K562 (cell line): Measurements from ENCODE around the gene MED13L. TPM values are rescaled to one million over a fixed set of nuclear protein-coding genes. Genes with fewer than 3 reads are reported as not detected.

Experiments used
- ATAC-seq: fragments of 200-7000 bp; cut with Tn5 transposase; 3 replicates; pipeline ENCODE4 v1.9.1; 2020; ENCODE audit warnings: moderate library complexity
- BruUV-seq: library from RNA; stranded (reverse); fragments of 400-500 nt; replicated peaks from 2 replicates; lab custom pipeline; 2021; lab: Mats Ljungman, UMichigan
- CTCF ChIA-PET: fragments of 300-600 bp; formaldehyde crosslinking; extraction: SDS; loops from one replicate; lab custom pipeline; 2021; ENCODE audit warnings: low intra/inter-chr PET ratio; lab: Yijun Ruan, JAX
- POLR2A ChIA-PET: fragments of 300-600, 350-650 bp; sonication (Branson Sonifier 250); formaldehyde crosslinking; extraction: SDS; loops from one replicate; lab custom pipeline; 2021; ENCODE audit warnings: antibody characterized with exemption, inconsistent platforms; lab: Yijun Ruan, JAX
- DNase-seq, 4 experiments: peaks; one replicate each; pipeline versions ENCODE4 v3.0.0 to v3.0.0-alpha.2; 2011 to 2018; ENCODE audit warnings: low spot score in 3 of 4, mixed read lengths in 3 of 4; ENCODE audit errors: extremely low read depth in 1 of 4
- FAIRE-seq: peaks from 2 replicates; lab custom pipeline; 2011; peaks lifted over from hg19 to GRCh38; lab: Jason Lieb, UNC
- H2AFZ ChIP-seq: 2 replicates; pipeline ENCODE4 v1.6.0; 2011; ENCODE audit warnings: low read depth, low read length, control low read depth, inconsistent platforms
- H3K27ac ChIP-seq: fragments of 200-600 bp; 3 replicates; pipeline ENCODE4 v1.8.0; 2011; ENCODE audit warnings: low read depth, mild to moderate bottlenecking, control low read depth, inconsistent platforms, low read length, moderate library complexity, mixed read lengths; ENCODE audit errors: extremely low read depth
- H3K27me3 ChIP-seq, 2 experiments: fragments of 300-600 bp in 1 of 2; 2 replicates in 1 of 2; 3 replicates in 1 of 2; pipeline versions ENCODE4 v1.6.0 to v1.8.0; 2011; ENCODE audit warnings: inconsistent platforms in 2 of 2, low read length in 2 of 2, mild to moderate bottlenecking in 1 of 2, mixed read lengths in 1 of 2, moderate library complexity in 1 of 2; ENCODE audit not compliant: control insufficient read depth in 2 of 2, insufficient read depth in 2 of 2
- H3K36me3 ChIP-seq: fragments of 300-600 bp; 3 replicates; pipeline ENCODE4 v1.8.0; 2011; ENCODE audit warnings: mild to moderate bottlenecking, low read length, inconsistent platforms; ENCODE audit not compliant: control insufficient read depth, insufficient read depth
- H3K4me1 ChIP-seq, 2 experiments: fragments of 200-600 bp in 1 of 2; replicated peaks in 1 of 2; 2 replicates in 1 of 2; 3 replicates in 1 of 2; pipeline versions ENCODE4 v1.5.1 to v1.8.0; 2011; ENCODE audit warnings: inconsistent platforms in 2 of 2, low read length in 2 of 2, mild to moderate bottlenecking in 1 of 2, mixed read lengths in 1 of 2, moderate library complexity in 1 of 2; ENCODE audit not compliant: control insufficient read depth in 2 of 2, insufficient read depth in 2 of 2
- H3K4me2 ChIP-seq: 2 replicates; pipeline ENCODE4 v1.6.1; 2011; ENCODE audit warnings: low read length, control low read depth, inconsistent platforms, mixed read lengths; ENCODE audit not compliant: insufficient read depth
- H3K4me3 ChIP-seq: fragments of 200-600 bp; sonication (generic), shearing (Covaris generic); 2 replicates; pipeline ENCODE4 v1.5.1; 2016; ENCODE audit warnings: control low read depth, inconsistent platforms
- H3K79me2 ChIP-seq: fragments of 200-600 bp; 3 replicates; pipeline ENCODE4 v1.8.0; 2011; ENCODE audit warnings: low read length, inconsistent platforms; ENCODE audit not compliant: control insufficient read depth, insufficient read depth
- H3K9ac ChIP-seq, 2 experiments: 2 replicates each; pipeline versions ENCODE4 v1.6.0 to v1.6.1; 2011; ENCODE audit warnings: low read depth in 2 of 2, low read length in 2 of 2, control low read depth in 1 of 2, inconsistent platforms in 1 of 2, mild to moderate bottlenecking in 1 of 2, mixed read lengths in 1 of 2; ENCODE audit not compliant: insufficient read depth in 1 of 2
- H3K9me1 ChIP-seq: one replicate; pipeline ENCODE4 v1.6.0; 2011; ENCODE audit warnings: inconsistent platforms, mild to moderate bottlenecking, low read length, moderate library complexity; ENCODE audit not compliant: control insufficient read depth, insufficient read depth
- H3K9me3 ChIP-seq: replicated peaks from 2 replicates; pipeline ENCODE4 v1.5.1; 2011; ENCODE audit warnings: low read depth, low read length, inconsistent platforms; ENCODE audit not compliant: control insufficient read depth, insufficient read depth
- H4K20me1 ChIP-seq: replicated peaks from 2 replicates; pipeline ENCODE4 v1.6.1; 2011; ENCODE audit warnings: low read length, inconsistent platforms, mixed read lengths; ENCODE audit not compliant: control insufficient read depth, insufficient read depth
- CLOCK ChIP-seq: fragments of 250-450 bp; sonication (Bioruptor Pico); IDR thresholded peaks from 2 replicates; pipeline ENCODE4 v1.4.0; 2020; ENCODE audit warnings: mild to moderate bottlenecking, moderate library complexity, borderline replicate concordance
- POLR2A ChIP-seq: fragments of 450-650 bp; conservative IDR thresholded peaks from 2 replicates; pipeline ENCODE4 v1.6.1; 2016
- SMARCE1 ChIP-seq: fragments of 450-650 bp; IDR thresholded peaks from 2 replicates; pipeline ENCODE4 v1.7.1; 2016; ENCODE audit warnings: mild to moderate bottlenecking
- ZNF121 ChIP-seq: sonication (generic); formaldehyde crosslinking; conservative IDR thresholded peaks from 2 replicates; pipeline ENCODE4 v1.8.0; 2022; ENCODE audit warnings: missing genetic modification reagents
- ZNF282 ChIP-seq: sonication (generic); formaldehyde crosslinking; IDR thresholded peaks from 2 replicates; pipeline ENCODE4 v1.8.1; 2023; ENCODE audit warnings: missing genetic modification reagents
- WGBS: fragments of 100-300 bp; shearing (Covaris generic); methylation state at CpG from one replicate; pipeline ENCODE4 v1.1.6; 2016; ENCODE audit warnings: low coverage, mixed read lengths; ENCODE audit not compliant: insufficient coverage; ENCODE audit errors: missing lambda C conversion rate; 5-methylcytosine and 5-hydroxymethylcytosine counted together
- in situ Hi-C: fragments of 300-500 bp; cut with MboI; formaldehyde crosslinking; loops from 4 replicates; pipeline ENCODE4 v1.15.0; 2018; ENCODE audit warnings: inconsistent platforms, mixed read lengths
- intact Hi-C: fragments of 100-400 bp; cut with micrococcal nuclease; formaldehyde crosslinking; loops from 2 replicates; pipeline ENCODE4 v1.14.2; 2022
- polyA plus RNA-seq, 8 experiments: library from polyadenylated mRNA; depleted of rRNA in 4 of 8; stranded (reverse) in 5 of 8; unstranded in 3 of 8; fragments of >200 nt; fragmentation: Nextera tagmentation in 2 of 8; fragmentation: Illumina TruSeq in 1 of 8; extraction: Ambion mirVana in 2 of 8; extraction: Trizol in 1 of 8; gene quantifications; 2 replicates each; pipeline versions ENCODE4 v1.2.1 to v1.2.3, GENCODE V29; 2011 to 2014; ENCODE audit warnings: inconsistent platforms in 1 of 8, missing spikeins in 1 of 8
- total RNA-seq, 7 experiments: library from RNA; depleted of rRNA in 6 of 7; stranded (reverse); fragments of >200 nt in 6 of 7; fragmentation: Illumina TruSeq in 2 of 7; extraction: Trizol in 2 of 7; gene quantifications; 2 replicates each; pipeline versions ENCODE4 v1.2.1 to v1.2.3, GENCODE V29; 2011 to 2021; ENCODE audit warnings: low replicate concordance in 1 of 7
- TF ChIP-seq, protein P1 (sequence below): sonication (generic); formaldehyde crosslinking; IDR thresholded peaks from 2 replicates; pipeline ENCODE4 v1.8.1; 2023; ENCODE audit warnings: mild to moderate bottlenecking, missing genetic modification reagents
- TF ChIP-seq, protein P2 (sequence below): fragments of 250-450 bp; sonication (Bioruptor Pico); IDR thresholded peaks from 2 replicates; pipeline ENCODE4 v1.4.0; 2020; ENCODE audit warnings: mild to moderate bottlenecking

MED13L gene
- total and polyA plus RNA-seq, 9 of the 15 experiments (the other 6 are each of a cell fraction or from before 2014, with no cell fraction given) = 13.4 to 90.3 (median 36.9) TPM

- WGBS = 57% methylated on average over 2 of the region's 2 CpGs
- Histone ChIP-seq H3K27ac (no peak overlapping the region), H3K4me2 (no peak overlapping the region), H2AFZ (no peak overlapping the region), H4K20me1 (no peaks in the 10 kb centered on the region), H3K27me3 (no peaks in the 10 kb centered on the region), H3K4me1 (no peaks in the 10 kb centered on the region; a peak in 1 of 5 replicates), H3K9me1 (no peaks in the 10 kb centered on the region)
- DNase-seq (no peak), ATAC-seq (no peak)
- CTCF ChIA-PET = no interaction called here
- no TSS peak for BruUV-seq
- in situ Hi-C loops (no loop called here), intact Hi-C loops (no loop called here)
- no peak for TF ChIP-seq ZNF121 (CRISPR knock-in tag)
- TF ChIP-seq POLR2A = no peak
- TF ChIP-seq ZNF282 (CRISPR knock-in tag) = no peak
- no peak for TF ChIP-seq SMARCE1
- no peak for TF ChIP-seq CLOCK
- TF ChIP-seq, protein P1, sequence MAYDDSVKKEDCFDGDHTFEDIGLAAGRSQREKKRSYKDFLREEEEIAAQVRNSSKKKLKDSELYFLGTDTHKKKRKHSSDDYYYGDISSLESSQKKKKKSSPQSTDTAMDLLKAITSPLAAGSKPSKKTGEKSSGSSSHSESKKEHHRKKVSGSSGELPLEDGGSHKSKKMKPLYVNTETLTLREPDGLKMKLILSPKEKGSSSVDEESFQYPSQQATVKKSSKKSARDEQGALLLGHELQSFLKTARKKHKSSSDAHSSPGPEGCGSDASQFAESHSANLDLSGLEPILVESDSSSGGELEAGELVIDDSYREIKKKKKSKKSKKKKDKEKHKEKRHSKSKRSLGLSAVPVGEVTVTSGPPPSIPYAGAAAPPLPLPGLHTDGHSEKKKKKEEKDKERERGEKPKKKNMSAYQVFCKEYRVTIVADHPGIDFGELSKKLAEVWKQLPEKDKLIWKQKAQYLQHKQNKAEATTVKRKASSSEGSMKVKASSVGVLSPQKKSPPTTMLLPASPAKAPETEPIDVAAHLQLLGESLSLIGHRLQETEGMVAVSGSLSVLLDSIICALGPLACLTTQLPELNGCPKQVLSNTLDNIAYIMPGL (CRISPR knock-in tag) = no peak
- TF ChIP-seq, protein P2, sequence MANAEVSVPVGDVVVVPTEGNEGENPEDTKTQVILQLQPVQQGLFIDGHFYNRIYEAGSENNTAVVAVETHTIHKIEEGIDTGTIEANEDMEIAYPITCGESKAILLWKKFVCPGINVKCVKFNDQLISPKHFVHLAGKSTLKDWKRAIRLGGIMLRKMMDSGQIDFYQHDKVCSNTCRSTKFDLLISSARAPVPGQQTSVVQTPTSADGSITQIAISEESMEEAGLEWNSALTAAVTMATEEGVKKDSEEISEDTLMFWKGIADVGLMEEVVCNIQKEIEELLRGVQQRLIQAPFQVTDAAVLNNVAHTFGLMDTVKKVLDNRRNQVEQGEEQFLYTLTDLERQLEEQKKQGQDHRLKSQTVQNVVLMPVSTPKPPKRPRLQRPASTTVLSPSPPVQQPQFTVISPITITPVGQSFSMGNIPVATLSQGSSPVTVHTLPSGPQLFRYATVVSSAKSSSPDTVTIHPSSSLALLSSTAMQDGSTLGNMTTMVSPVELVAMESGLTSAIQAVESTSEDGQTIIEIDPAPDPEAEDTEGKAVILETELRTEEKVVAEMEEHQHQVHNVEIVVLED (CRISPR knock-in tag) = no peak
- TF ChIP-seq, all 486 proteins: peak for 0
- POLR2A ChIA-PET = interaction anchor here (0.6 to 1.1 kb wide), 2 partner anchors 13 to 1804 kb away, joined by 3 read pairs; no protein-coding TSS in a partner anchor
- H3K4me3 ChIP-seq = no peak overlapping the region
- H3K9ac ChIP-seq = no peak overlapping the region
- H3K79me2 ChIP-seq = peaks cover 76% of the 10 kb centered on the region
- no peak for FAIRE-seq
- no peaks in the 10 kb centered on the region for H3K9me3 ChIP-seq
- no peaks in the 10 kb centered on the region; the same call in 2 of the 3 replicates for H3K36me3 ChIP-seq
Measured at GRCh38 chr12:116040402-116040801, 237.1 kb downstream of the MED13L start.
